Heart right ventricle (tissue), 16 donors: ENCODE data around the gene SP4. TPM values are rescaled to one million over a fixed set of nuclear protein-coding genes. Genes with fewer than 3 reads are reported as not detected.

Experiments used
- ATAC-seq, 8 donors: fragments of 200-7000 bp; cut with Tn5 transposase; one replicate each; pipeline ENCODE4 v1.9.1; 2020; ENCODE audit warnings: mild to moderate bottlenecking in 8 of 8, moderate library complexity in 8 of 8, moderate number of reproducible peaks in 1 of 8
- DNase-seq, 2 donors: peaks; one replicate each; pipeline ENCODE4 v3.0.0-alpha.2; 2020
- H3K27ac ChIP-seq, 10 donors: fragments of 200-600 bp; sonication (generic) in 2 of 10; one replicate each; pipeline versions ENCODE4 v1.5.0 to v1.8.0; 2020 to 2022; ENCODE audit warnings: mild to moderate bottlenecking in 3 of 10
- H3K27me3 ChIP-seq, 7 donors: fragments of 200-600 bp; one replicate each; pipeline ENCODE4 v1.8.0; 2021 to 2022; ENCODE audit warnings: mild to moderate bottlenecking in 2 of 7
- H3K36me3 ChIP-seq, 9 donors: fragments of 200-600 bp; sonication (generic) in 1 of 9; one replicate each; pipeline versions ENCODE4 v1.5.0 to v1.8.0; 2020 to 2022; ENCODE audit warnings: mild to moderate bottlenecking in 2 of 9
- H3K4me1 ChIP-seq, 9 donors: fragments of 200-600 bp; sonication (generic) in 1 of 9; one replicate each; pipeline versions ENCODE4 v1.5.0 to v1.8.0; 2020 to 2022; ENCODE audit warnings: mild to moderate bottlenecking in 4 of 9
- H3K4me3 ChIP-seq, 10 donors: fragments of 200-600 bp; sonication (generic) in 2 of 10; one replicate each; pipeline versions ENCODE4 v1.5.0 to v1.8.0; 2020 to 2022; ENCODE audit warnings: mild to moderate bottlenecking in 7 of 10, moderate library complexity in 2 of 10
- H3K9me3 ChIP-seq, 11 donors: fragments of 200-600 bp in 10 of 11; sonication (generic) in 2 of 11; one replicate each; pipeline versions ENCODE4 v1.5.0 to v1.8.0; 2013 to 2022; ENCODE audit warnings: mild to moderate bottlenecking in 2 of 11, control low read depth in 1 of 11, moderate library complexity in 1 of 11
- CTCF ChIP-seq, 9 donors: fragments of 200-600 bp; sonication (generic) in 2 of 9; IDR thresholded peaks; one replicate each; pipeline versions ENCODE4 v1.5.0 to v1.8.0; 2021 to 2022; ENCODE audit warnings: antibody characterized with exemption in 9 of 9, mild to moderate bottlenecking in 5 of 9, moderate library complexity in 1 of 9
- WGBS, 2 donors: extraction: QIAGEN DNeasy Blood & Tissue Kit; methylation state at CpG; one replicate each; pipeline ENCODE4 v1.1.7; 2013; ENCODE audit warnings: inconsistent platforms in 1 of 2; 5-methylcytosine and 5-hydroxymethylcytosine counted together
- intact Hi-C, 10 donors: fragments of 100-400 bp; cut with DNase I; formaldehyde crosslinking; loops; one replicate each; pipeline versions ENCODE4 v1.11.1 to v1.14.2; 2022
- polyA plus RNA-seq, 2 donors: library from polyadenylated mRNA; stranded (reverse); fragments of 200-250 nt; gene quantifications; one replicate each; pipeline ENCODE4 v1.2.3, GENCODE V29; 2013
- total RNA-seq, 10 donors: library from RNA; stranded (reverse); fragmentation: NEBNext Ultra II Directional in 3 of 10; extraction: Animal tissue kit (Norgen Biotek cat#: 25700) in 3 of 10; gene quantifications; one replicate each; pipeline versions ENCODE4 v1.2.1 to v1.2.4, GENCODE V29; 2021 to 2023
- donor health status: Arrhythmogenic right ventricular cardiomyopathy.
- donor health status: ischemic (EF 13 %, LVEDD 7.1; RV severe dilation, severe dysfunction).
- donor health status: healthy with polysubstance abuse.
- donor health status: DM: no; HTN: yes; CAD: no.
- donor health status: DM: no; HTN: no; CAD: no.
- donor health status: ischemic (EF 25% LVEDD 6.9; RV normal size, moderate dysfunction).
- donor health status: ischemic (EF 25% LVEDD 5.7; RV mildly dilated, moderate dysfunction).
- donor health status: healthy.
- donor health status: DM: yes; HTN: yes; CAD: no.
- donor health status: Ischemic cardiomyopathy.
- donor health status: ischemic (EF 35%, LVEDD 5.7; RV mildly dilated, moderate dysfunction).
- donor health status: nonischemic (EF 11% LVEDD 7.7; RV severe dilation, severe dysfunction).
- donor health status: DM: yes; HTN: yes; CAD: no.
- donor health status: PGD.
- donor health status: ischemic (EF 29% LVEDD 5.4; RV normal size, mild dysfunction).
- donor health status: nonischemic (EF 23%, LVEDD 6.1; RV moderate dilation, normal function).

The SP4 gene
- total and polyA plus RNA-seq, 12 donors, result 1.6 to 9.9 (median 6.5) TPM

GRCh38 chr7:21430575-21430954 lies 2.7 kb downstream of the SP4 start:
- ATAC-seq, result no peak
- H3K4me1 ChIP-seq, result peaks cover 0 to 57% (median 48%) of the 10 kb centered on the region in 9 donors
- WGBS, 2 donors, result 70 to 80% methylated on average over 3 of the region's 3 CpGs
- H3K27me3 ChIP-seq, result no peaks in the 10 kb centered on the region
- no peak overlapping the region for H3K27ac ChIP-seq
- intact Hi-C loops, result no loop called here
- no peak for DNase-seq
- H3K9me3 ChIP-seq, result no peaks in the 10 kb centered on the region
- TF ChIP-seq CTCF (IDR thresholded peaks at IDR 0.05), result no peak
- H3K36me3 ChIP-seq, result peaks cover 0 to 12% (median 0%) of the 10 kb centered on the region in 9 donors
- H3K4me3 ChIP-seq, result peak overlapping the region in 2 of 10 donors; percentile 8 to 13

- H3K27me3 ChIP-seq, result no peaks in the 10 kb centered on the region
- H3K9me3 ChIP-seq, result no peaks in the 10 kb centered on the region
- WGBS, 2 donors, result 93 to 96% methylated on average over 7 of the region's 7 CpGs
- no peak overlapping the region for H3K4me3 ChIP-seq
- H3K4me1 ChIP-seq, result no peaks in the 10 kb centered on the region
- no peak for TF ChIP-seq CTCF (IDR thresholded peaks at IDR 0.05)
- peaks cover 0 to 36% (median 0%) of the 10 kb centered on the region in 9 donors for H3K36me3 ChIP-seq
- ATAC-seq, result no peak
- intact Hi-C loops, result no loop called here
- no peak for DNase-seq
- H3K27ac ChIP-seq, result no peak overlapping the region
Measured at GRCh38 chr7:21443149-21443841, 15.4 kb downstream of the SP4 start.

GRCh38 chr7:21448974-21449373 lies 21.1 kb downstream of the SP4 start:
- 93 to 98% methylated on average over 6 of the region's 6 CpGs for WGBS, 2 donors
- H3K27ac ChIP-seq, result no peak overlapping the region
- intact Hi-C loops, result no loop called here
- no peak overlapping the region for H3K4me3 ChIP-seq
- TF ChIP-seq CTCF (IDR thresholded peaks at IDR 0.05), result no peak
- peaks cover 0 to 18% (median 0%) of the 10 kb centered on the region in 11 donors for H3K9me3 ChIP-seq
- H3K4me1 ChIP-seq, result no peaks in the 10 kb centered on the region
- DNase-seq (no peak), ATAC-seq (no peak)
- peaks cover 0 to 28% (median 0%) of the 10 kb centered on the region in 9 donors for H3K36me3 ChIP-seq
- H3K27me3 ChIP-seq, result no peaks in the 10 kb centered on the region

GRCh38 chr7:21450076-21450475 lies 22.2 kb downstream of the SP4 start:
- no peak overlapping the region for H3K27ac ChIP-seq
- intact Hi-C loops, result no loop called here
- ATAC-seq (no peak), DNase-seq (no peak)
- no peak for TF ChIP-seq CTCF (IDR thresholded peaks at IDR 0.05)
- H3K27me3 ChIP-seq, result no peaks in the 10 kb centered on the region
- no peak overlapping the region for H3K4me3 ChIP-seq
- H3K36me3 ChIP-seq, result peaks cover 0 to 33% (median 0%) of the 10 kb centered on the region in 9 donors
- peaks cover 0 to 29% (median 0%) of the 10 kb centered on the region in 11 donors for H3K9me3 ChIP-seq
- H3K4me1 ChIP-seq, result no peaks in the 10 kb centered on the region
